Activated CD8-positive, alpha-beta T cell treated with anti-CD3 and anti-CD28 coated beads, Interleukin-2, amount 10 ng/mL, durations not matched to agents 7 days and 5 days (primary cell): ENCODE results near the gene SUSD1. TPM values are rescaled to one million over a fixed set of nuclear protein-coding genes. Genes with fewer than 3 reads are reported as not detected.

ENCODE experiments used
- ATAC-seq: fragments of 150-1000 bp; cut with Tn5 transposase; one replicate; pipeline ENCODE4 v1.10.0; 2021; ENCODE audit warnings: moderate library complexity
- CTCF ChIA-PET: fragments of 350-600 bp; sonication (Branson Sonifier 250); formaldehyde crosslinking; loops from one replicate; lab custom pipeline; 2021; ENCODE audit warnings: antibody characterized with exemption; lab: Charles Lee
- POLR2A ChIA-PET: fragments of 350-600 bp; sonication (Branson Sonifier 250); formaldehyde crosslinking; loops from one replicate; lab custom pipeline; 2021; ENCODE audit warnings: antibody characterized with exemption; lab: Charles Lee
- DNase-seq: peaks from one replicate; pipeline ENCODE4 v3.0.0-alpha.2; 2020
- H3K27ac Mint-ChIP-seq: one replicate; pipeline ENCODE4 v1.8.0; 2021; ENCODE audit warnings: mild to moderate bottlenecking, mixed read lengths
- H3K27me3 Mint-ChIP-seq: one replicate; pipeline ENCODE4 v1.8.0; 2021; ENCODE audit warnings: low read depth, mixed read lengths
- H3K36me3 Mint-ChIP-seq: one replicate; pipeline ENCODE4 v1.8.0; 2021; ENCODE audit warnings: low read depth, mixed read lengths
- H3K4me1 Mint-ChIP-seq: one replicate; pipeline ENCODE4 v1.8.0; 2021; ENCODE audit warnings: low read depth, mixed read lengths
- H3K4me3 Mint-ChIP-seq: one replicate; pipeline ENCODE4 v1.8.0; 2021; ENCODE audit warnings: mild to moderate bottlenecking, mixed read lengths
- H3K9me3 Mint-ChIP-seq: one replicate; pipeline ENCODE4 v1.8.0; 2022; ENCODE audit warnings: mixed read lengths; ENCODE audit not compliant: insufficient read depth
- total RNA-seq, 2 experiments: library from RNA; stranded (reverse); gene quantifications; one replicate each; pipeline ENCODE4 v1.2.3, GENCODE V29; 2021

Gene SUSD1
- total RNA-seq, 2 experiments from 2014 or later = 15.2 to 17.9 TPM

DNA sequence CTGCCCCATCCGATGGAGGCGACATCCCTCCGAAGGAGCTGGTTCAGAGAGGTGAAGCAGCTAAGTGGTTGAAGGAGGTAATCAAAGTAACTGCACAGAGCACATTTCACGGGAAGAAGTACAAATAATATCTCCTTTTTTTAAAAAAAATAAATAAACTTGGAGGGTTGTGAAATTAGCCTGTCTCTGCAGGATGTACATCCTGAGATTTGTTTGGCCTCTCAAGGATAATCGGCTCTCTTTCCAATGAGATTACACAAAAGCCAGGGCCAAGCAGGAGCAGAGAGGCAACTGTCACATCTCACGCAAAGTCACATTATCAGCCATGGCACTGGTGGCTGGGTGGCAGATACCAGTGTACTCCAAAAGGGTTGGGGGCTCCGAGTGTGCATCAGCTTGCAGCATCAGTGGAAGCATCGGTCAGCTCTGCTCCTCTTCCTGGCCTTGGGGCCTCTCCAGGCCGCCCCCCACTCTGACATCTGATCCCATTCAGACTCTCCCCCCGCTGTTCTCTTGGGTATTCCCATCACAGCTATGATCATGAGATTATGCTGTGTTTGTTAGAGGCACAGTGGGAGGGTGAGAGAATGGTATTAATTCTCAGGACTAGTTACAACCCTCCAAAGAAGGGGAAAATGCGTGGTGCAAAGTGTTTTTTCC, 168.6 kb downstream of the SUSD1 start:
- POLR2A ChIA-PET = no interaction called here
- H3K36me3 Mint-ChIP-seq = no peaks in the 10 kb centered on the region
- ATAC-seq (no peak), DNase-seq (peak; percentile 9)
- no peak overlapping the region for H3K4me3 Mint-ChIP-seq
- CTCF ChIA-PET = no interaction called here
- H3K27ac Mint-ChIP-seq = no peak overlapping the region
- H3K27me3 Mint-ChIP-seq = peaks cover 6% of the 10 kb centered on the region
- H3K9me3 Mint-ChIP-seq = no peaks in the 10 kb centered on the region
- peaks cover 28% of the 10 kb centered on the region for H3K4me1 Mint-ChIP-seq

DNA sequence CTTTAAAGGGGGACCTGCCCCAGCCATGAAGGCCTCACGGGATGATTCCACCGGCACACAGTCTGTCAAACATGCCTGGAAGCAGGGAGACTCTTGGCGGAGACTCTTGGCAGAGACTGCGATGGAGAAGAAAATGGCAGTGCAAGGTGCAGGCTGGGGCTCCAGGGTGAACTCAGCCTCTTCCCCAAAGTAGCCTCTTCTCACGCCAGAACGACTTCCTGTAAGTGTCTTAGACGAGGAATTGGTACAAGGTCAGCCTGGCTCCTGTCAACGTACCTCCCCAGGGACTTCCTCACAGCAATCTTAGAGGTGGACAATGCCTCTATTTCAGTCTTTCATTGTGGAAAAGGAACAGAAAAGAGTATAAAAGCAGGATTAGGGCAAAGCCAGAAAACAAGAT, 169.2 kb downstream of the SUSD1 start:
- Mint-ChIP-seq H3K9me3 (no peaks in the 10 kb centered on the region), H3K36me3 (no peaks in the 10 kb centered on the region), H3K27me3 (peaks cover 6% of the 10 kb centered on the region), H3K4me1 (peaks cover 28% of the 10 kb centered on the region), H3K27ac (no peak overlapping the region), H3K4me3 (no peak overlapping the region)
- ChIA-PET POLR2A (no interaction called here), CTCF (no interaction called here)
- DNase-seq (no peak), ATAC-seq (no peak)

DNA sequence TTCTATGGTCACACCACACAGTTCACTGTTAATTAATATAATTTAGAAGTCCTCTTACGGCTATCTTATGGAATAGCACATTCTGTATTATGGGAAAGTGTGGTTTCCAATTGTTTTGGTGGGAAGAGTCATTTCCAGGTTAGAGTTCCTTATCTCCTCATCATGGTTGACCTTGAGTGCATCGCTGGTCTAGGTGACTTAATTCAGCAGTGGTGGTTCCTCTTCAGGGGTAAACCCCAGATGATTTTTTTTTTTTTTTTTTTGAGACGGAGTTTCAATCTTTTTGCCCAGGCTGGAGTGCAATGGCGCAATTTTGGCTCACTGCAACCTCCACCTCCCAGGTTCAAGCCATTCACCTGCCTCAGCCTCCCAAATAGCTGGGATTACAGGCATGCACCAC, 171.6 kb downstream of the SUSD1 start:
- Mint-ChIP-seq H3K36me3 (no peaks in the 10 kb centered on the region), H3K4me1 (peaks cover 28% of the 10 kb centered on the region), H3K9me3 (no peaks in the 10 kb centered on the region), H3K27ac (no peak overlapping the region), H3K27me3 (peaks cover 3% of the 10 kb centered on the region), H3K4me3 (no peak overlapping the region)
- POLR2A ChIA-PET = no interaction called here
- ATAC-seq = no peak
- CTCF ChIA-PET = interaction anchor here (1.0 to 1.8 kb wide), 3 partner anchors 9 to 695 kb away, joined by 3 to 5 read pairs (median 3); no protein-coding TSS in a partner anchor
- DNase-seq = no peak

DNA sequence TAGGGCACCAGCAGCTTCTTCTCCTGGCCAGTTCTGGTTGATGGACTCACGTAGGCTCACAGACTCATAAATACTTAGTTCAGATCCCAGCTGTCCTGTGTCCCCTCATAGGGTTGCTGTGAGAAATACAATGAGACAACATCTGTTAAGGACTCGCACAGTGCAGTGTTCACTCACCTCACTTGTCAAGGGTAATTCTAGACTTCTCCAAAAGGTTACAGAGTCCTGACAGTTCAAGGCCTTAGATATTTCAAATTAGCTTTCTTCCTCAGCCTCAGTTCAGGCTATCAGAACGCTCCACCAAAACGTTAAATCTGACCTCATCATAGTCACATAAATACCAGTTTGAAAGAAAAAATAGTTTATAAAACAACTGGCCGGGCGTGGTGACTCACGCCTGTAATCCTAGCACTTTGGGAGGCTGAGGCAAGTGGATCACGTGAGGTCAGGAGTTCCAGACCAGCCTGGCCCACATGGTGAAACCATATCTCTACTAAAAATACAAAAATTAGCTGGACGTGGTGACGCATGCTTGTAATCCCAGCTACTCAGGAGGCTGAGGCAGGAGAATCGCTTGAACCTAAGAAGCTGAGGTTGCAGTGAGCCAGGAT, 172.1 kb downstream of the SUSD1 start:
- CTCF ChIA-PET = interaction anchor here (1.0 to 1.9 kb wide), 3 partner anchors 10 to 695 kb away, joined by 3 to 5 read pairs (median 5); no protein-coding TSS in a partner anchor
- DNase-seq = no peak
- no peak overlapping the region for H3K4me3 Mint-ChIP-seq

GRCh38 chr9:112002131-112002846, 172.8 kb downstream of the SUSD1 start:
- ATAC-seq (peak; percentile 58), DNase-seq (no peak)
- no peaks in the 10 kb centered on the region for H3K36me3 Mint-ChIP-seq
- no peaks in the 10 kb centered on the region for H3K9me3 Mint-ChIP-seq
- H3K4me3 Mint-ChIP-seq = no peak overlapping the region
- no peaks in the 10 kb centered on the region for H3K27me3 Mint-ChIP-seq
- peak overlapping the region; percentile 69 for H3K27ac Mint-ChIP-seq
- CTCF ChIA-PET = interaction anchor here (1.8 to 1.9 kb wide), 2 partner anchors 9 to 72 kb away, joined by 5 read pairs; no protein-coding TSS in a partner anchor
- H3K4me1 Mint-ChIP-seq = peaks cover 23% of the 10 kb centered on the region
- POLR2A ChIA-PET = no interaction called here

More for the DNA sequence above, 172.1 kb downstream of the SUSD1 start:
- no peaks in the 10 kb centered on the region for H3K27me3 Mint-ChIP-seq
- H3K9me3 Mint-ChIP-seq = no peaks in the 10 kb centered on the region
- peaks cover 28% of the 10 kb centered on the region for H3K4me1 Mint-ChIP-seq
- H3K36me3 Mint-ChIP-seq = no peaks in the 10 kb centered on the region
- POLR2A ChIA-PET = no interaction called here
- ATAC-seq = peak; percentile 30
- peak overlapping the region; percentile 69 for H3K27ac Mint-ChIP-seq

GRCh38 chr9:112000743-112001142, 174.4 kb downstream of the SUSD1 start:
- no peaks in the 10 kb centered on the region for H3K9me3 Mint-ChIP-seq
- ChIA-PET POLR2A (no interaction called here), CTCF (interaction anchor here (1.9 kb wide), 1 partner anchor 8 kb away, joined by 5 read pairs; no protein-coding TSS in a partner anchor)
- DNase-seq (no peak), ATAC-seq (no peak)
- H3K27ac Mint-ChIP-seq = no peak overlapping the region
- no peak overlapping the region for H3K4me3 Mint-ChIP-seq
- H3K36me3 Mint-ChIP-seq = no peaks in the 10 kb centered on the region
- no peaks in the 10 kb centered on the region for H3K27me3 Mint-ChIP-seq
- H3K4me1 Mint-ChIP-seq = peaks cover 21% of the 10 kb centered on the region

DNA sequence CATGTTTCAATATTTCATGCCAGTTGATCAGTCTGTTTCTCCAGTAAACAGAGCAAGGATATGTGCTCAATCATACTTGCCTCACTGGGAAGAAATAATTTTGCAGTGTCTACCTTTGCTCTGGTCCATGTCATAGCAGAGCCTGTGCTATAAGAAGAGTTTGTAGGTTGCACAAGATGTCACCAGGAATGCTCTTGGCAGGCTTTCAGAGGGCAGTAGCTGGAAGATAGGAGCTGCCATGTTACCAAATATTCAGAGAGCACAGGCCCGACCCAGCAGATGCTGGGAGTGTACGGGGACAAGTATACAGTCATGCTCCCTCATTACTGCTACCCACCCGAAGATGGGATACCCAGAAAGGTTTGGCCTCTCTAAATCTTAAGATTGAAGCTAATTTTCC, 175.8 kb downstream of the SUSD1 start:
- H3K27ac Mint-ChIP-seq = no peak overlapping the region
- DNase-seq (no peak), ATAC-seq (no peak)
- ChIA-PET POLR2A (no interaction called here), CTCF (no interaction called here)
- no peaks in the 10 kb centered on the region for H3K27me3 Mint-ChIP-seq
- H3K4me3 Mint-ChIP-seq = no peak overlapping the region
- no peaks in the 10 kb centered on the region for H3K9me3 Mint-ChIP-seq
- H3K4me1 Mint-ChIP-seq = peaks cover 24% of the 10 kb centered on the region
- H3K36me3 Mint-ChIP-seq = no peaks in the 10 kb centered on the region

DNA sequence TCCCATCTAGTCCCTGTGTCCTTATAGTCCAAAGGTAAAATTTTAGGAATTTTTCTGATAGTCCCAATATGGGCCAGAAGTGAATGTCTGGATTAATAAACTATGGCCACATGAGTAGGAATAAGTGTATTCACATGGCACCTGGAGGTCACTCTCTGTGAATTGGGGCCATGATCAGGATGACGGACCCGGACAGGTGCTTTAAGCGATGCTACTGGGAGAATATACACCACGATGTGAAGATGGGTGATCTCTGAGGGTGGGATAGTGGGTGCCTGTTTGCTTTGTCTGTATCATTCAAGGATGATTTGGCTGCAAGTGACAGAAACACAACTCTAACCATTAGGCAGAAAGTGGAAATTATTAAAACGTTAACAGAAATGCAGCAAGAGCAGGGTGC, 177.3 kb downstream of the SUSD1 start:
- H3K27me3 Mint-ChIP-seq = no peaks in the 10 kb centered on the region
- ChIA-PET POLR2A (no interaction called here), CTCF (no interaction called here)
- H3K9me3 Mint-ChIP-seq = no peaks in the 10 kb centered on the region
- no peak for ATAC-seq
- H3K4me1 Mint-ChIP-seq = peaks cover 30% of the 10 kb centered on the region
- no peak overlapping the region for H3K4me3 Mint-ChIP-seq
- H3K36me3 Mint-ChIP-seq = no peaks in the 10 kb centered on the region
- H3K27ac Mint-ChIP-seq = no peak overlapping the region
- DNase-seq = no peak

DNA sequence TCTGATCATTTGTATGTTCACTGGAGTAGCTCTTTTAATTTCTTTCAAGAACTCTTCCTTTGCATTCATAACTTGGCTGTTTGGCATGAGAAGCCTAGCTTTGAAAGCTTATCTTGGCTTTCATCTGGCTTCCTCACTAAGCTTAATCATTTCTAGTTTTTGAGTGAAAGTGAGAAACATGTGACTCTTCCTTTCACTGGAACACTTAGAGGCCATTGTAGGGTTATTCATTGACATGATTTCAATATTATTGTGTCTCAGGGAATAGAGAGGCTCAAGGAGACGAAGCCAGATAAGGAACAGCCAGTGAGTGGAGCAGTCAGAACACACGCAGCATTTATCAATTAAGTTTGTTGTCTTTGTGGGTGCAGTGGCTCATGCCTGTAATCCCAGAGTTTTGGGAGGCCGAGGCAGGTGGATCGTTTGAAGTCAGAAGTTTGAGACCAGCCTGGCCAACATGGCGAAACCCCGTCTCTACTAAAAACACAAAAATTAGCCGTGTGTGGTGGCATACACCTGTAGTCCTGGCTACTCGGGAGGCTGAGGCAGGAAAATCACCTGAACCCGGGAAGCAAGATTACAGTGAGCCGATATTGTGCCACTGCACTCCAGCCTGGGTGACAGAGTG, 180.2 kb downstream of the SUSD1 start:
- Mint-ChIP-seq H3K9me3 (peaks cover 4% of the 10 kb centered on the region), H3K27me3 (no peaks in the 10 kb centered on the region), H3K27ac (peak overlapping the region; percentile 21), H3K4me3 (no peak overlapping the region), H3K36me3 (no peaks in the 10 kb centered on the region), H3K4me1 (peaks cover 30% of the 10 kb centered on the region)
- ATAC-seq = peak; percentile 35
- DNase-seq = no peak
- POLR2A ChIA-PET = no interaction called here
- CTCF ChIA-PET = interaction anchor here (0.7 to 1.6 kb wide), 2 partner anchors 9 to 80 kb away, joined by 3 read pairs; no protein-coding TSS in a partner anchor

DNA sequence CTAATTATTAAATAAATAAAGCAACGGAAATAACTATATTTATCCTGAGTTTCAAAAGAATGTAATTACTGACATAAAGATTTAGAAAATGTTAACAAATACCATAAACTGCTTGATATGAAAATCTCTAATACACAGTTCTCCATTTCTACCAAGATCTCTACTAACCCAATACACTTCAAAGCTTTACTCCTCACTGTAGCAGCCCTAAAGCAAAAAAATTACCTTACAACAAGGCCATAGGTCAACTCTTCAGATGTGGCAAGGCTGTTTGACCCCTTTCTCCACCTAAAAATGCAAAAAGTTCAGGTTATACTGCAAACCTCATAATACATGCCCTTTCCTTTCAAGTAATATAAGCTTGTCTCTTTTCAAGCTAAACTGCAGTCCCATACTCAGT, 181.8 kb downstream of the SUSD1 start:
- no peak overlapping the region for H3K4me3 Mint-ChIP-seq
- H3K27me3 Mint-ChIP-seq = no peaks in the 10 kb centered on the region
- ATAC-seq (no peak), DNase-seq (no peak)
- H3K36me3 Mint-ChIP-seq = peaks cover under 1% of the 10 kb centered on the region
- H3K4me1 Mint-ChIP-seq = peaks cover 31% of the 10 kb centered on the region
- H3K9me3 Mint-ChIP-seq = peaks cover 8% of the 10 kb centered on the region
- CTCF ChIA-PET = interaction anchor here (1.2 to 1.6 kb wide), 4 partner anchors 8 to 23 kb away, joined by 3 to 5 read pairs (median 3); no protein-coding TSS in a partner anchor
- POLR2A ChIA-PET = interaction anchor here (0.6 kb wide), 1 partner anchor 904 kb away, joined by 3 read pairs; no protein-coding TSS in a partner anchor
- H3K27ac Mint-ChIP-seq = no peak overlapping the region

GRCh38 chr9:111992523-111992922, 182.6 kb downstream of the SUSD1 start:
- Mint-ChIP-seq H3K27me3 (no peaks in the 10 kb centered on the region), H3K36me3 (peaks cover 3% of the 10 kb centered on the region), H3K27ac (no peak overlapping the region), H3K9me3 (peaks cover 8% of the 10 kb centered on the region), H3K4me1 (peaks cover 36% of the 10 kb centered on the region), H3K4me3 (no peak overlapping the region)
- POLR2A ChIA-PET = interaction anchor here (1.1 kb wide), 1 partner anchor 77 kb away, joined by 3 read pairs; no protein-coding TSS in a partner anchor
- ATAC-seq (peak; percentile 82), DNase-seq (peak; percentile 55)
- CTCF ChIA-PET = interaction anchor here (1.2 to 1.6 kb wide), 4 partner anchors 9 to 24 kb away, joined by 3 to 5 read pairs (median 3); no protein-coding TSS in a partner anchor
